Stimulated activated CD4-positive, alpha-beta T cell treated with anti-CD3 and anti-CD28 coated beads, Interleukin-2, amount 100 ng/mL, for 24 hours (primary cell): ENCODE results near the gene GTF2E1.
"Not testable (repeated sequence)": the region's sequence is repeated elsewhere in the genome, so short reads cannot be mapped to it uniquely, and the experiment has no call there.

ENCODE experiments used
- DNase-seq, 2 donors: peaks; one replicate each; pipeline ENCODE4 v3.0.0-alpha.2; 2020

GTF2E1 gene

DNA sequence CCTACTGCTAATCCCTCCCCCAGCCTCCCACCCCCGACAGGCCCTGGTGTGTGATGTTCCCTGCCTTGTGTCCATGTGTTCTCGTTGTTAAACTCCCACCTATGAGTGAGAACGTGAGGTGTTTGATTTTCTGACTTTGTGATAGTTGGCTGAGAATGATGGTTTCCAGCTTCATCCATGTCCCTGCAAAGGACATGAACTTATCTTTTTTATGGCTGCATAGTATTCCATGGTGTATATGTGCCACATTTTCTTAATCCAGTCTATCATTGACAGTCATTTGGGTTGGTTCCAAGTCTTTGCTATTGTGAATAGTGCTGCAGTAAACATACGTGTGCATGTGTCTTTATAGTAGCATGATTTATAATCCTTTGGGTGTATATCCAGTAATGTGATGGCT, 16.0 kb downstream of the GTF2E1 start:
- not testable (repeated sequence) for DNase-seq

- DNase-seq: no peak
Measured at GRCh38 chr3:120762615-120763014, 20.1 kb downstream of the GTF2E1 start.

DNA sequence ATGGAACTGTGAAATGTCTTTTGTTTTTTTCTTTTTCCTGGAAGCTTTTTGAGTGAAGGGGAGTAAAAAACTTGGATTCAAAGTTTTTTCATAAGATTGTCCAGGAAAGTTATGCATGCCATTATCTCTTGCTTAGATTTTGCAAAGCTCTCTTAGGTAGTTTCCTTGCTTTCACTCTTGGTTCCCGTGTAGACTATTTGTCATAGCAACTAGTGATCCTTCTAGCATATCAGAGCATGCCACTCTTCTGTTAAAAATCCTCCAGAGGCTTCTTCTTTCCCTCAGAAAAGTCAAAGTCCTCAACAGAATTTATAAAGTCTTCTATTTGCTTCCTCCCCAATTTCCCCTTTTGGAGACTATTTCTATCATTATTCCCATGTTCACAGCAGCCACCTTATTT, 21.1 kb downstream of the GTF2E1 start:
- DNase-seq: no peak

- no peak for DNase-seq
Measured at GRCh38 chr3:120764206-120764605, 21.7 kb downstream of the GTF2E1 start.

DNA sequence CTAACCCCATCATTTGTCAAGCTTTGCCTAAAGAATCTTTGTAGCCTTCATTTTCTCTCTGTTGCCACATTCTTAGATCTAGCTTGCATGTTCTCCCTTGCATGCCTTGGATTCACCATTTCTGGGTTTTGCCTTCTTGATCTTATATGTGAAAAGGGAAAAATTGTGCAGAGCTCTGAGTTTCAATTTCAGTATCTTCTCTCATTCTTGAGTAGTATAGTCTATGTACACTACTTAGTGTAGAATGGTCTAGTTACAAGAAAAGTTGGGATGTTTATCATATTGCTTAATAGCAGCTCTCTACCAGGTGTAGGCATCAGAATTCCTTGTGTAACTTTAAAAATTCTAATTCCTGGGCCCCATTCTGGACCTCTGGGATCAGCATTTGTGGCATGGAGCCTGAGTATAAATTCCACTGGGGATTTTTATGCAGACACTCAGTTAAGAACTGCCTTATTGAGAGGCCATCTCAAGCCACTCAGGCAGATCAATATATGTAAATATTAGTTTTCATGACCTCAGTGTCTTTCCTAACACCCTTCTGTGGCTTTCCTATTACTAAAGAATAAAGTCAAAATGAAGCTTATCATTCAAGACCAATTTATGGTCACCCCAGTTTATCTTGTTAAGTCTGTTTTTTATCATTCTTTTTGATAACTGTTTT, 23.4 kb downstream of the GTF2E1 start:
- DNase-seq: no peak

DNA sequence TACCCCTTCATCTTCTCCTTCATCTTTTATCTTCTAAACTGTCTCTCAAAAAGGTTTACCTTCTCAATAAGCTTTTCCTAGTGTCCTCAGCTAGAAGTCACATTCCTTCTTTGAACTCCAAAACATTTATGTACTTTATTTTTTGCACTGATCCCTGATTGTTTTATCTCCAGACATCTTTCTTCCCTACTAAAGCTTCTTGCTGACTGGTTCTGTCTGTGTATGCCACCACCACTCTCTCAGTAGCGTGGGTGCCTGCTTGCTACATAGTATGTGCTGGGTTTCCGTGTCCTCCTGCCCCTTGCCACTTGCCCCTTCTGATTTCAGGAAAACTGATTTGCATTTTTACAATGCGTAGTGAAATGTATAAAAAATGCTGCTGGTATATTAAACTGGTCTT, 24.0 kb downstream of the GTF2E1 start:
- DNase-seq: no peak

DNA sequence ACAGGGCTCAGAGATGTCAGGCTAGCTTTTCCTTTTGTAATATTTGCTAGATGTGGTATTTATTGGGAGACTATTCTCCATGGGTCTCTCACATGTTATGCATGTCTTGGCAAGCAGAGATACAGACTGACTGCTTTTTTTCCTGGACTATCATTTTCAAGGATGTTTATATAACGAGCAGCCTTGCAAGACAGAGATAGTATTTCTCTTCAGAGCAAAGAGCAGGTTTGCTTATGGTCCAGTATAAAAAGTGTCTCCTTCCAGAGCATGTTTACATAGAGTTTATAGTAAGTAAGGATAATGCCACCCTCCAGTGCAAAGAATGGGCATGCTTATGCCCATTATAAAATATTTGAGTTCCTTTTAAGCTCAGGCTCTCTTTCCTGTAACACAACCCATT, 24.6 kb downstream of the GTF2E1 start:
- DNase-seq: no peak

DNA sequence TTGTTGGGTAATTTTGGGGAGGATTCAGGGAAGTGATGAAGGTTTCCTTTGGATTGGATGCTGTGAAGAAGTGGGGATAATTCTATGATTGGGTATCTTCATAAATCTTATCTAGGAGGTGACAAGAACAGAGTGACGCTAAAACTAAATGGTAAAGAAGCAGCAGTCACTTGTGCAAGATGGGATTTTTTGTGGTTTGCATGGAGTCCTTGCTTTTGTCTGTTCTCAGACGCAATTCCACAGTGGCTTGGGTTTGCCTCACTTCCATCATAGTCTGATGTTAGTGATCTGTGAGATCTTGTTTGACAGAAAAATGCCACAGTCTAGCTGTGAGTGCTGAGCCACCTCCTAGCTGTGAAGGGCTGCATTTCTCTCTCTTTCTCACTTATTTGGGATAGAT, 26.9 kb downstream of the GTF2E1 start:
- DNase-seq: no peak

DNA sequence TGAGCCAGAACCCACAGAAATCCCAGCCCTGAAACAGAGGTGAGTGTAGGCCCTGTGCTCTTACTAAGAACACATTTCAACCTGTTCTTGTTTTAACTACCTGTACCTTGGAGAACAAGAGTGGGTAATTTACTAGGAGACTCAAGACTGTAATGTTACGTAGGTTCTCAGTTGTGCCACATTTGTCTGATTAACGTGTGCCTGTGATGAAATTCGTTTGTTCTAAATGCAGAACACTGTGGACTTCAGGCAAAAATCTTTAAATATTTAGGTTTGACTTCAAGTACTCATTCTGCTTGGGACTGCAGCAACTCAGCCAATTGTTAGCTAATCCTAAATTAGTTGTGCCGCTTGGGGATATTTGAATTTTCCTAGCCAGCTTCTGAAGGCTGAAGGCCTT, 28.3 kb downstream of the GTF2E1 start:
- no peak for DNase-seq

GRCh38 chr3:120772081-120772480, 29.5 kb downstream of the GTF2E1 start:
- DNase-seq: no peak

DNA sequence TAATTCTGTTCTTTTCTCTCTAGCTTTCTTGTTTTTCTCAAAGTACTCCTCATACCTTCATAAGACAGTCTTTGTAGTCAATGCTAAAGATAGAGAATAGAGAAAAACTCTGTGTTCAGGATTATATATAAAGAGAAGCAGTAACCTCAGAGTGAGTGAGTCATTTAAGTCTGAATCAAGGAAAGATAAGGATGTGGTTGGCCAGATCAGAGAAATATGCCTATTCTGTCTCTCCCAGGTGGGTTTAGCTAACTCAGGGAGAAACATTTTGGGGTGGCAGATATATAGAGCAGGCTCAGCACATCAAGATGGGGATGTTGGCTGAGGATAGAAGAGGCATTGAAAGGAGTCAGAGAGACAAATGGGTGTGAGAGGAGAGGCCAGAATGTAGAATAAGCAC, 31.4 kb downstream of the GTF2E1 start:
- DNase-seq: no peak

GRCh38 chr3:120775411-120775810, 32.9 kb downstream of the GTF2E1 start:
- no peak for DNase-seq

DNA sequence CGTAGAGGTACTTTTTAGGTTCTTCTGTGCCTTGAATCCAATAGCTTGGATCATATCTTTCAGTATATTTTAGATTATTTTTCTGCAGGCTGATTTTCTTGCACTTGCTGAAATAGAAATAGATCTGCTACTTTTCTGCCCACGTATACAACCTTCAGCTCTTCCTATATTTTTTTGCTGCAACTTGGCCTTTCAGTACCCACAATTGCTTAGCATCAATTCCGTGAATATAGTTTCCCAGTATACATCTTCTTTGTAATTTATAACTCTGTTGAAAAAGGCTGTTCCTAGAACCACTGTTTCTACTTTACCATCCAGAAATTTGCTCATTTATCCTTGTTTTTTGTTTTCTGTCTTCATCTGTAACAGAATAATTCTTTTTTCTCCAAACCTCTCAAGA, 36.2 kb downstream of the GTF2E1 start:
- DNase-seq: no peak

DNA sequence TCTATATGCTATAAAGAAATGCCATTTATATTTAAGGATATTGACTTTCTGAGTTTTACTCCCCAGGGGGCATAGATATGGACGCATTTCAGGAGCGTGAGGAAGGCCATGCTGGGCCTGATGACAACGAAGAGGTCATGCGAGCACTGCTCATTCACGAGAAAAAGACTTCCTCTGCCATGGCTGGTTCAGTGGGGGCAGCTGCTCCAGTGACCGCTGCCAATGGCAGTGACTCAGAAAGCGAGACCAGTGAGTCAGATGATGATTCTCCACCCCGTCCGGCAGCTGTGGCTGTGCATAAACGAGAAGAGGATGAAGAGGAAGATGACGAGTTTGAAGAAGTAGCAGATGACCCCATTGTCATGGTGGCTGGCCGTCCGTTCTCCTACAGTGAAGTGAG, 38.4 kb downstream of the GTF2E1 start:
- DNase-seq: no peak

DNA sequence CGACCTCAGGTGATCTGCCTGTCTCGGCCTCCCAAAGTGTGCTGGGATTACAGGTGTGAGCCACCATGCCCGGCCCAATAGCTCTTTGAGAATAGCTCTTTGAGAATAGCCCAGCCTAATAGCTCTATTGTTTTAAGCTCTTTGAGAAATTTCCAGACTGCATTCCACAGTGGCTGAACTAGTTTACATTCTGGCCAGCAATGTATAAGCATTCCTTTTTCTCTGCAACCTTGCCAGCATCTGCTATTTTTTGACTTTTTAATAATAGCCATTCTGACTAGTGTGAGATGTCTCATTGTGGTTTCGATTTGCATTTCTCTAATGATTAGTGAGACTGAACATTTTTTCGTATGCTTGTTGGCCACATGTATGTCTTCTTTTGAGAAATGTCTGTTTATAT, 43.3 kb downstream of the GTF2E1 start:
- not testable (repeated sequence) for DNase-seq

- DNase-seq: no peak
Measured at GRCh38 chr3:120791010-120791409, 48.5 kb downstream of the GTF2E1 start.

GRCh38 chr3:120791913-120792312, 49.4 kb downstream of the GTF2E1 start:
- no peak for DNase-seq

GRCh38 chr3:120793601-120794000, 51.1 kb downstream of the GTF2E1 start:
- no peak for DNase-seq

- DNase-seq: peak; percentile 86 to 88
Measured at GRCh38 chr3:120795017-120795648, 52.6 kb downstream of the GTF2E1 start.

- DNase-seq: no peak
Measured at GRCh38 chr3:120795959-120796358, 53.4 kb downstream of the GTF2E1 start.

GRCh38 chr3:120796976-120797375, 54.4 kb downstream of the GTF2E1 start:
- DNase-seq: no peak

DNA sequence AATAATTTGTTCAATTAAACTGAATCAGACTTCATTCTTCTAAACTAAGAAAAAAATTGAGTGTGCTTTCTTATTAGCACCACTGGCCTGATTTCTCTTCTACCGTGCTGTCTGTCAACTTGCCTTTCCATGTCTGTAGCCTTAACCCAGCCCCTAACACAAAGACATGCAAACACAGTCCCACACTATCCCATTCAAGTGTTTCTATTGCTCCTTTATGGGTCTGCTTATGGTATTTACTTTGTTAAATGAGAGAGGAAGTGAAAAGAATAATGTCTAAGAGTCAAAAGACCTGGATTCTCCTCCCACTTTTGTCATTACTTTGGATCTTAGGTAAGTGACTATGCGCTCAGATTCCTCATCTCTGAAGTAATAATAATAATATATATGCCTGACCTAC, 55.3 kb downstream of the GTF2E1 start:
- DNase-seq: no peak

DNA sequence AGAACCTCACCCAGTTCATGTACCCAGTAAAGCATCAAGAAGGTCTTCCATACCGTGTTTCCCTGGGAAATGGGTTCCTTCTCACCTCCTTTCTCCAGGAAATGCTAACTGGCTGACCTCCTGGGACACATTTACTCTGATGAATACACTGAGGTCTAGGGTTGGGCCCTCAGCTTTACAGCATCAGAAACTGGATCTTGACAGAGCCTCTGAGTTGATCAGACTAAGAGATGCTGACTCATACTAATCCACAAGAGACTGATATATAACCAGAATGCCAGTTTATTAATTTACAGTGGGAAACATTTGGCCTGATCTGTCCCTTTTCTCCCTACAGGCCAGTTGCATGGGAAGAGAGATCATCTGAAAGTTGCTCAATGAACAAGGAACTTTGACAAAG, 55.8 kb downstream of the GTF2E1 start:
- no peak for DNase-seq

GRCh38 chr3:120800625-120801024, 58.1 kb downstream of the GTF2E1 start:
- DNase-seq: no peak

- DNase-seq: no peak
Measured at GRCh38 chr3:120801484-120801883, 58.9 kb downstream of the GTF2E1 start.
